ENCODE results near the gene SALL2.

The SALL2 gene

GRCh38 chr14:21525962-21526671, at the start of gene SALL2:
Gene SALL2 (minus strand): TSS chr14:21526346. CDS start chr14:21526127, 219 bp downstream.
- peak within 1 kb of the TSS; percentile 78 for H3K4me3 ChIP-seq (ENCODE audit: low read depth, low read length)
- in situ Hi-C loops (cut with HindIII; ENCODE audit: low sequenced_read_pairs), result no loop called here
- no peak for TF ChIP-seq CTCF (IDR thresholded peaks at IDR 0.05; ENCODE audit: low read depth, low read length)
- peak; percentile 68 for DNase-seq (ENCODE audit: low read depth, low spot score)

- TF ChIP-seq CTCF (IDR thresholded peaks at IDR 0.05; ENCODE audit: low read depth, low read length), result no peak
- in situ Hi-C loops (cut with HindIII; ENCODE audit: low sequenced_read_pairs), result no loop called here
- no peak overlapping the region for H3K4me3 ChIP-seq (ENCODE audit: low read depth, low read length)
- no peak for DNase-seq (ENCODE audit: low read depth, low spot score)
These were observed 49.5 kb upstream of the SALL2 start for GRCh38 chr14:21575661-21576060.

GRCh38 chr14:21572604-21573003, 46.5 kb upstream of the SALL2 start:
- no peak for TF ChIP-seq CTCF (IDR thresholded peaks at IDR 0.05; ENCODE audit: low read depth, low read length)
- in situ Hi-C loops (cut with HindIII; ENCODE audit: low sequenced_read_pairs), result no loop called here
- no peak overlapping the region for H3K4me3 ChIP-seq (ENCODE audit: low read depth, low read length)
- DNase-seq (ENCODE audit: low read depth, low spot score), result no peak

- DNase-seq (ENCODE audit: low read depth, low spot score), result no peak
- no peak for TF ChIP-seq CTCF (IDR thresholded peaks at IDR 0.05; ENCODE audit: low read depth, low read length)
- in situ Hi-C loops (cut with HindIII; ENCODE audit: low sequenced_read_pairs), result no loop called here
- no peak overlapping the region for H3K4me3 ChIP-seq (ENCODE audit: low read depth, low read length)
These were observed 32.6 kb upstream of the SALL2 start for GRCh38 chr14:21558703-21559170.

- peak; percentile 50 for TF ChIP-seq CTCF (IDR thresholded peaks at IDR 0.05; ENCODE audit: low read depth, low read length)
- in situ Hi-C loops (cut with HindIII; ENCODE audit: low sequenced_read_pairs), result no loop called here
- peak; percentile 92 for DNase-seq (ENCODE audit: low read depth, low spot score)
- peak overlapping the region; percentile 33 for H3K4me3 ChIP-seq (ENCODE audit: low read depth, low read length)
These were observed 31.1 kb upstream of the SALL2 start for GRCh38 chr14:21557084-21557901.

- no peak overlapping the region for H3K4me3 ChIP-seq (ENCODE audit: low read depth, low read length)
- no peak for DNase-seq (ENCODE audit: low read depth, low spot score)
- in situ Hi-C loops (cut with HindIII; ENCODE audit: low sequenced_read_pairs), result no loop called here
- TF ChIP-seq CTCF (IDR thresholded peaks at IDR 0.05; ENCODE audit: low read depth, low read length), result no peak
These were observed 30.4 kb upstream of the SALL2 start for GRCh38 chr14:21556378-21557083.
